HEK293 (cell line): Measurements from ENCODE around the gene STON2.

Experiments used
- CTCF ChIA-PET: fragments of 350-600 bp; formaldehyde crosslinking; extraction: SDS; loops from one replicate; lab custom pipeline; 2021; ENCODE audit warnings: antibody characterized with exemption; lab: Yijun Ruan, JAX
- POLR2A ChIA-PET: fragments of 300-600 bp; formaldehyde crosslinking; extraction: SDS; loops from one replicate; lab custom pipeline; 2020; ENCODE audit warnings: antibody characterized with exemption, inconsistent platforms; lab: Yijun Ruan, JAX
- H3K27ac ChIP-seq: fragments of 200-500 bp; sonication (Bioruptor generic); 2 replicates; pipeline ENCODE4 v1.5.1; 2014; ENCODE audit warnings: low read depth, low read length, control low read depth, inconsistent platforms; ENCODE audit errors: extremely low read depth
- H3K36me3 ChIP-seq, 2 experiments: fragments of 200-500 bp in 1 of 2; sonication (Bioruptor generic) in 1 of 2; 1 replicate in 1 of 2; 2 replicates in 1 of 2; pipeline ENCODE4 v1.5.1; 2014 to 2017; ENCODE audit warnings: inconsistent platforms in 2 of 2, low read length in 2 of 2; ENCODE audit not compliant: control insufficient read depth in 2 of 2, insufficient read depth in 1 of 2
- H3K4me1 ChIP-seq: fragments of 200-500 bp; sonication (Bioruptor generic); 2 replicates; pipeline ENCODE4 v1.5.1; 2014; ENCODE audit warnings: mild to moderate bottlenecking, low read length, inconsistent platforms; ENCODE audit not compliant: control insufficient read depth, insufficient read depth
- H3K4me3 ChIP-seq: 2 replicates; pipeline ENCODE4 v1.5.1; 2011; ENCODE audit warnings: low read depth, mild to moderate bottlenecking, control low read depth, low read length, moderate library complexity
- H3K9me3 ChIP-seq: fragments of 200-500 bp; sonication (Bioruptor generic); 2 replicates; pipeline ENCODE4 v1.5.1; 2014; ENCODE audit warnings: low read depth, low read length, inconsistent platforms; ENCODE audit not compliant: control insufficient read depth, insufficient read depth
- EGR2 ChIP-seq: fragments of 450-650 bp; formaldehyde crosslinking; IDR thresholded peaks from 2 replicates; pipeline ENCODE4 v1.5.1; 2016; ENCODE audit warnings: low read depth, missing biosample characterization, missing genetic modification characterization
- KLF1 ChIP-seq: fragments of 450-650 bp; formaldehyde crosslinking; IDR thresholded peaks from 2 replicates; pipeline ENCODE4 v1.5.1; 2016; ENCODE audit warnings: missing biosample characterization, missing genetic modification characterization
- PRDM10 ChIP-seq: fragments of 450-650 bp; formaldehyde crosslinking; IDR thresholded peaks from 2 replicates; pipeline ENCODE4 v1.5.1; 2016; ENCODE audit warnings: missing biosample characterization, missing genetic modification characterization
- TSHZ1 ChIP-seq: fragments of 450-650 bp; formaldehyde crosslinking; IDR thresholded peaks from 2 replicates; pipeline ENCODE4 v1.5.1; 2016; ENCODE audit warnings: missing biosample characterization, missing genetic modification characterization, borderline replicate concordance
- YY2 ChIP-seq: fragments of 450-650 bp; formaldehyde crosslinking; IDR thresholded peaks from 2 replicates; pipeline ENCODE4 v1.5.1; 2016; ENCODE audit warnings: missing biosample characterization, missing genetic modification characterization
- ZBTB7A ChIP-seq: fragments of 450-650 bp; formaldehyde crosslinking; IDR thresholded peaks from 2 replicates; pipeline ENCODE4 v1.5.1; 2016; ENCODE audit warnings: low read depth, missing biosample characterization, missing genetic modification characterization
- ZNF133 ChIP-seq: fragments of 450-650 bp; formaldehyde crosslinking; IDR thresholded peaks from 2 replicates; pipeline ENCODE4 v1.5.1; 2016; ENCODE audit warnings: missing biosample characterization, missing genetic modification characterization
- ZNF324 ChIP-seq: fragments of 450-650 bp; formaldehyde crosslinking; IDR thresholded peaks from 2 replicates; pipeline ENCODE4 v1.5.1; 2016; ENCODE audit warnings: missing biosample characterization, missing genetic modification characterization
- ZNF449 ChIP-seq: fragments of 450-650 bp; formaldehyde crosslinking; IDR thresholded peaks from 2 replicates; pipeline ENCODE4 v1.5.1; 2017; ENCODE audit warnings: missing biosample characterization, mild to moderate bottlenecking, missing genetic modification characterization, moderate library complexity
- ZNF48 ChIP-seq: fragments of 450-650 bp; formaldehyde crosslinking; IDR thresholded peaks from 2 replicates; pipeline ENCODE4 v1.5.1; 2016; ENCODE audit warnings: missing biosample characterization, missing genetic modification characterization
- ZNF529 ChIP-seq: fragments of 450-650 bp; formaldehyde crosslinking; IDR thresholded peaks from 2 replicates; pipeline ENCODE4 v1.5.1; 2017; ENCODE audit warnings: missing genetic modification characterization, missing biosample characterization; ENCODE audit not compliant: insufficient replicate concordance
- ZNF558 ChIP-seq: fragments of 450-650 bp; formaldehyde crosslinking; IDR thresholded peaks from 2 replicates; pipeline ENCODE4 v1.5.1; 2016; ENCODE audit warnings: missing biosample characterization, missing genetic modification characterization
- ZNF629 ChIP-seq: fragments of 450-650 bp; formaldehyde crosslinking; IDR thresholded peaks from 2 replicates; pipeline ENCODE4 v1.5.1; 2017; ENCODE audit warnings: missing biosample characterization, missing genetic modification characterization
- ZNF658 ChIP-seq: fragments of 450-650 bp; formaldehyde crosslinking; IDR thresholded peaks from 2 replicates; pipeline ENCODE4; 2016; ENCODE audit warnings: missing biosample characterization, missing genetic modification characterization
- TF ChIP-seq, protein P1 (sequence below): fragments of 450-650 bp; formaldehyde crosslinking; IDR thresholded peaks from 2 replicates; pipeline ENCODE4 v1.5.1; 2016; ENCODE audit warnings: missing biosample characterization, missing genetic modification characterization

The STON2 gene

GRCh38 chr14:81332725-81333124, 67.4 kb downstream of the STON2 start (continued):
- TF ChIP-seq ZNF133 (tag by site-specific recombination) (no peak), ZNF449 (tag by site-specific recombination) (no peak), ZNF658 (tag by site-specific recombination) (no peak), ZBTB7A (tag by site-specific recombination) (no peak), ZNF529 (tag by site-specific recombination) (no peak), ZNF48 (tag by site-specific recombination) (no peak), ZNF629 (tag by site-specific recombination) (no peak), EGR2 (no peak)

DNA sequence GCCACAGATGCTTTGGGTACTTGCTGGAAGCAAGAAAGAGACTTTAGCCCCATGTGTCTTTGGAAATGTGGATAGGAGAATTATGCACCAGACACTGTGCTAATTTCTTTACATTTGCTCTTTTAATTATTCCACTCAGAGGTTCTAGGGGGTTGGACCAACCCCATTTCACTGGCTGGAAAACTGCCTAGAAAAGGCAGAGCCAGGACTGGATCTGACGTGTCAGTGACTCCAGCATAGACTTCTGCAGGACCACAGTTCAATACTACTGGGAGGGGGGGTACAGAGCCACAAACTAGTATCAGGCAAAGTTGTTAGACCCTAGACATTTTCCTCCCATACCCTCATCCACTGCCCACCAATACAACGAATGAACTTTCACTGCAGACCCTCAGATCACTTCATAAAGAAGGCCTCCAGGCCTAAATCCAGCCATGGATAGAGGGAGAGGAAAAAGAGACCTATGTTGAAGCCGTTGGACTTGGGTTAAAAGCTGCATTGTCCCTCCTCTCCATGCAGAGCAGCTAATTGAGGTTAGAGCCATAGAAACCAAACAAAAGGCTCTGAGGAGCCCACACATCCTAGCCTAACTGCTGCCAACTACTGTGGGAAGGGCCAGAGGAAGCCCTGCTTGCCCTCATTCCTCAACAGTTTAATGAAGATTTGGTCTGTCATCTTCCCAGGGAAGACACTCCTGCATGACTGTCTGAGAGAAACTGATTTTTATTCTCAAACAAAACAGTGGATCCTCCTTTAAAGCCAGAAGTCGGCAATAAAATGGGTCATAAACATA, 68.7 kb downstream of the STON2 start:
- POLR2A ChIA-PET, result no interaction called here
- Histone ChIP-seq H3K4me3 (no peak overlapping the region), H3K9me3 (no peaks in the 10 kb centered on the region), H3K4me1 (0 out of 2 replicates have a peak, but pooled peaks cover 2% of the 10 kb centered on the region), H3K27ac (no peak overlapping the region), H3K36me3 (no peaks in the 10 kb centered on the region)
- CTCF ChIA-PET, result interaction anchor here (1.3 kb wide), 1 partner anchor 123 kb away, joined by 3 read pairs; no protein-coding TSS in a partner anchor
- no peak for TF ChIP-seq ZNF629 (tag by site-specific recombination)
- no peak for TF ChIP-seq KLF1 (tag by site-specific recombination)
- TF ChIP-seq YY2 (tag by site-specific recombination), result no peak
- TF ChIP-seq PRDM10 (tag by site-specific recombination), result no peak
- TF ChIP-seq, protein P1, sequence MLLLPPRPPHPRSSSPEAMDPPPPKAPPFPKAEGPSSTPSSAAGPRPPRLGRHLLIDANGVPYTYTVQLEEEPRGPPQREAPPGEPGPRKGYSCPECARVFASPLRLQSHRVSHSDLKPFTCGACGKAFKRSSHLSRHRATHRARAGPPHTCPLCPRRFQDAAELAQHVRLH (tag by site-specific recombination), result no peak
- no peak for TF ChIP-seq TSHZ1 (tag by site-specific recombination)
- TF ChIP-seq ZNF558, result no peak
- no peak for TF ChIP-seq ZNF324 (tag by site-specific recombination)
- TF ChIP-seq, all 188 proteins: peak for 0
